ENCODE results near the gene MAGEA10. TPM values are rescaled to one million over a fixed set of nuclear protein-coding genes. Genes with fewer than 3 reads are reported as not detected.
"Not testable (repeated sequence)": the region's sequence is repeated elsewhere in the genome, so short reads cannot be mapped to it uniquely, and the experiment has no call there.

The MAGEA10 gene
- not detected in 2 replicates for total RNA-seq
- not detected in 2 replicates for polyA plus RNA-seq

DNA sequence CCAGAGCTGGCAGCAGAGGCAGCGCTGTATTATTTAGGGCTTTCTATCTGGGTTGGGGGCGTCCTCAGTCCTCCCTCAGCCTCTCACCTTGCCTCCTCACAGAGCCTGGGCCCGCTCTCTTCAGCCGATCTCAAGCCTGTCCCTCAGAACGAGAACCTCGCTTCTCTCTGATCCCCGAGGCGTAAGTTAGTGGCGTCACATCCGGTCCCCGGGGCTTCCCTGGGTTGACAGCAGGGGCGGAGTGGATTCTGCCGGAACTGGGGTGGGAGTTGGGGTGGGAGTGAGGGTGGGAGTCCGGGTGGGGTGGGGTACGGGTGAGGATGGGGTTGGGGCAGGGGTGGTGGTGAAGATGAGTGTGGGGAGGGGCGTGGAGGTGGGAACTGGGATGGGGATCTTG, at the start of gene MAGEA10:
TSS of gene MAGEA10 (minus strand) at position 190 of the 397 bp plus-strand sequence. CDS start 2,957 bp downstream, outside the sequence.
- H3K79me2 ChIP-seq, result no peaks in the 10 kb centered on the region
- H3K4me3 ChIP-seq, result no peak within 1 kb of the TSS
- no peak within 1 kb of the TSS for H3K4me2 ChIP-seq
- no peaks in the 10 kb centered on the region for H3K27me3 ChIP-seq
- no peaks in the 10 kb centered on the region for H3K9me3 ChIP-seq (ENCODE audit: low read depth)
- whole genome bisulfite sequencing (ENCODE audit: low lambda C conversion rate, missing lambda C conversion rate), result 86% methylated on average over 15 of the region's 16 CpGs
- DNase-seq (ENCODE audit: low spot score), result no peak
- H3K36me3 ChIP-seq (replicated peaks; ENCODE audit: insufficient read depth, low read depth), result no peaks in the 10 kb centered on the region
- H2AFZ ChIP-seq, result no peak within 1 kb of the TSS
- H3K9me2 ChIP-seq (replicated peaks; ENCODE audit: insufficient read depth), result no peaks in the 10 kb centered on the region
- H3K4me1 ChIP-seq (ENCODE audit: insufficient read depth), result no peaks in the 10 kb centered on the region
- no peaks in the 10 kb centered on the region for H4K20me1 ChIP-seq (ENCODE audit: insufficient read depth, poor library complexity, severe bottlenecking)
- TF ChIP-seq EZH2phosphoT487 (IDR thresholded peaks at IDR 0.05; ENCODE audit: low read depth, severe bottlenecking, unreplicated experiment) (no peak), EZH2 (IDR thresholded peaks at IDR 0.05; ENCODE audit: borderline replicate concordance) (no peak)
- TF ChIP-seq, protein P1, sequence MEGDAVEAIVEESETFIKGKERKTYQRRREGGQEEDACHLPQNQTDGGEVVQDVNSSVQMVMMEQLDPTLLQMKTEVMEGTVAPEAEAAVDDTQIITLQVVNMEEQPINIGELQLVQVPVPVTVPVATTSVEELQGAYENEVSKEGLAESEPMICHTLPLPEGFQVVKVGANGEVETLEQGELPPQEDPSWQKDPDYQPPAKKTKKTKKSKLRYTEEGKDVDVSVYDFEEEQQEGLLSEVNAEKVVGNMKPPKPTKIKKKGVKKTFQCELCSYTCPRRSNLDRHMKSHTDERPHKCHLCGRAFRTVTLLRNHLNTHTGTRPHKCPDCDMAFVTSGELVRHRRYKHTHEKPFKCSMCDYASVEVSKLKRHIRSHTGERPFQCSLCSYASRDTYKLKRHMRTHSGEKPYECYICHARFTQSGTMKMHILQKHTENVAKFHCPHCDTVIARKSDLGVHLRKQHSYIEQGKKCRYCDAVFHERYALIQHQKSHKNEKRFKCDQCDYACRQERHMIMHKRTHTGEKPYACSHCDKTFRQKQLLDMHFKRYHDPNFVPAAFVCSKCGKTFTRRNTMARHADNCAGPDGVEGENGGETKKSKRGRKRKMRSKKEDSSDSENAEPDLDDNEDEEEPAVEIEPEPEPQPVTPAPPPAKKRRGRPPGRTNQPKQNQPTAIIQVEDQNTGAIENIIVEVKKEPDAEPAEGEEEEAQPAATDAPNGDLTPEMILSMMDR (IDR thresholded peaks at IDR 0.05; ENCODE audit: poor library complexity), result no peak
- H3K27ac ChIP-seq, result no peak within 1 kb of the TSS

DNA sequence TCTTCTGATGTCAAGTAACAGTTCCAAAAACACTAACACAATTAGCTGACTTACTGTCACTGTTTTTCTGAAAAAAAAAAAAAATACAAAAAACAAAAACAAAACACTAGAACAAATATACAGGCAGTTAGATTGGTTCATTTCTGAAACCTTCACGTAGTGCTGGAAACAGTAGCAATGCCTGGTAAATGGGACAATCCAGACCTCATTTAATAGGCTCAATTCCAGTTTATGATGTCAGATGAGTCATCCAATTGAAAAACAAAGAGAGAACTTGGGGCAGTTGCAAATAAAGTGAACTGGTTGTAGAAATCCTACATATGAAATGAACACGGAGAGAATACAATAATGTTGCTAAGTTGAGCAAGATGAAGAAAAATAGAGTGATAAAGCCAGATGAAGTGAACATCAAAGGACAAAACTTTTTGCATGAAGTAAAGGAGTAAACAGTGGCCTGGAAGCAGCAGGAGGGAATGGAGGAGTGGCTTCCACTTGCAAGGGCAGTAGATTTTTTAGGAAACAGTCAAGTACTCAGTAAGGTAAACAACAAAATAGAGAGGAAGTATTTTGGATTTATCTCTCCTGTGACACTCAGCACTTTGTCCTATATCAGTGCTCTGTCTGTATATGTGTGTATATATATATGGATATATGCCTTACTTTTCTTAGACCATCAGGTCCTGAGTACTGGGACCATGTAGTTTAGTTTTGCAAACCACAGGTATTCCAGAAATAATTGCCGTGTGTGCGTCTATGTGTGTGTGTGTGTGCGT, 39.3 kb upstream of the MAGEA10 start:
- H3K27ac ChIP-seq, result no peak overlapping the region
- no peaks in the 10 kb centered on the region for H3K9me3 ChIP-seq (ENCODE audit: low read depth)
- H3K4me1 ChIP-seq (ENCODE audit: insufficient read depth), result no peaks in the 10 kb centered on the region
- no peak overlapping the region for H3K4me3 ChIP-seq
- no peaks in the 10 kb centered on the region for H3K36me3 ChIP-seq (replicated peaks; ENCODE audit: insufficient read depth, low read depth)
- H3K4me2 ChIP-seq, result no peak overlapping the region
- no peaks in the 10 kb centered on the region for H4K20me1 ChIP-seq (ENCODE audit: insufficient read depth, poor library complexity, severe bottlenecking)
- H3K27me3 ChIP-seq, result no peaks in the 10 kb centered on the region
- DNase-seq (ENCODE audit: low spot score), result no peak
- WGBS (ENCODE audit: low lambda C conversion rate, missing lambda C conversion rate), result 83% methylated on average over 5 of the region's 5 CpGs
- TF ChIP-seq, protein P1 (IDR thresholded peaks at IDR 0.05; ENCODE audit: poor library complexity), result no peak
- TF ChIP-seq EZH2 (IDR thresholded peaks at IDR 0.05; ENCODE audit: borderline replicate concordance) (no peak), EZH2phosphoT487 (IDR thresholded peaks at IDR 0.05; ENCODE audit: low read depth, severe bottlenecking, unreplicated experiment) (no peak)
- no peaks in the 10 kb centered on the region for H3K9me2 ChIP-seq (replicated peaks; ENCODE audit: insufficient read depth)
- H3K79me2 ChIP-seq, result no peaks in the 10 kb centered on the region
- no peak overlapping the region for H2AFZ ChIP-seq

DNA sequence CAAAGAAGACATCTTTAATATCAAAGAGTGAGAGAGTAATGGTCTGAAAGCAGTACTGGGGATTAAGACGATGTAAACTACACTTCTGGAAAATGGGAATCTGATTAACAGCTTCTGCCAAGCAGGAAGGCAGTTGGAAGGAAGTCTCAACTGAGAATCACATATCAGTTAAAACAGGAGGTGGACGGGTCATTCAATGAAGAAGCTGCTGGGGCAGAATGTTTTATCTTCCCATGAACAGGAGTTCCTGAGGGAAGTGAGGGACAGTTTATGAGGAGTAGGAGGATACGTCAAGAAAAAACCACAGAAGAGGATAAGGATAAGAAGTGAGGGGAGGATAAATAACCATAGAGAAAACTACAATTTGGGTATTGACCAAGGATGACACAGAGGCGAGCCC, 38.7 kb upstream of the MAGEA10 start:
- Histone ChIP-seq H3K4me1 (ENCODE audit: insufficient read depth) (no peaks in the 10 kb centered on the region), H3K36me3 (replicated peaks; ENCODE audit: insufficient read depth, low read depth) (no peaks in the 10 kb centered on the region), H2AFZ (no peak overlapping the region), H3K79me2 (no peaks in the 10 kb centered on the region), H3K4me2 (no peak overlapping the region), H3K9me3 (ENCODE audit: low read depth) (no peaks in the 10 kb centered on the region), H3K27ac (no peak overlapping the region), H4K20me1 (ENCODE audit: insufficient read depth, poor library complexity, severe bottlenecking) (no peaks in the 10 kb centered on the region), H3K9me2 (replicated peaks; ENCODE audit: insufficient read depth) (no peaks in the 10 kb centered on the region), H3K27me3 (no peaks in the 10 kb centered on the region), H3K4me3 (no peak overlapping the region)
- DNase-seq (ENCODE audit: low spot score), result no peak
- TF ChIP-seq, protein P1 (IDR thresholded peaks at IDR 0.05; ENCODE audit: poor library complexity), result no peak
- TF ChIP-seq EZH2phosphoT487 (IDR thresholded peaks at IDR 0.05; ENCODE audit: low read depth, severe bottlenecking, unreplicated experiment) (no peak), EZH2 (IDR thresholded peaks at IDR 0.05; ENCODE audit: borderline replicate concordance) (no peak)
- 59% methylated on average over 4 of the region's 4 CpGs for WGBS (ENCODE audit: low lambda C conversion rate, missing lambda C conversion rate)

DNA sequence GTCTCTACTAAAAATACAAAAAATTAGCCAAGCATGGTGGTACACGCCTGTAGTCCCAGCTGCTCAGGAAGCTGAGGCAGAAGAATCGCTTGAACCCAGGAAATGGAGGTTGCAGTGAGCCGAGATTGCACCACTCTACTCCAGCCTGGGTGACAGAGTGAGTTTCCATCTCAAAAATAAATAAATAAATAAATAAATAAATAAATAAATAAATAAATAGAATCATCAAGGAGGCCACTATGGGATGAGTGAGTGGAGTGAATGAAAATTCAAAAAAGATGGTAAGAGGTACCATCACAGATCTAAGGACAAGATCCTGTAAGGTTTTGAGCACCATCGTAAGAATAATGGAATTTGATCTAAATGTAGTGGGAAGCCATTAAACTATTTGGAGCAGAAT, 37.5 kb upstream of the MAGEA10 start:
- H3K9me2 ChIP-seq (replicated peaks; ENCODE audit: insufficient read depth); DNase-seq (ENCODE audit: low spot score); H3K4me2 ChIP-seq; H3K36me3 ChIP-seq (replicated peaks; ENCODE audit: insufficient read depth, low read depth); H3K79me2 ChIP-seq; H3K4me3 ChIP-seq; H3K27ac ChIP-seq; H3K4me1 ChIP-seq (ENCODE audit: insufficient read depth); H2AFZ ChIP-seq; H3K27me3 ChIP-seq; H4K20me1 ChIP-seq (ENCODE audit: insufficient read depth, poor library complexity, severe bottlenecking); H3K9me3 ChIP-seq (ENCODE audit: low read depth): not testable (repeated sequence)
- 69% methylated on average over 4 of the region's 4 CpGs for whole genome bisulfite sequencing (ENCODE audit: low lambda C conversion rate, missing lambda C conversion rate)

DNA sequence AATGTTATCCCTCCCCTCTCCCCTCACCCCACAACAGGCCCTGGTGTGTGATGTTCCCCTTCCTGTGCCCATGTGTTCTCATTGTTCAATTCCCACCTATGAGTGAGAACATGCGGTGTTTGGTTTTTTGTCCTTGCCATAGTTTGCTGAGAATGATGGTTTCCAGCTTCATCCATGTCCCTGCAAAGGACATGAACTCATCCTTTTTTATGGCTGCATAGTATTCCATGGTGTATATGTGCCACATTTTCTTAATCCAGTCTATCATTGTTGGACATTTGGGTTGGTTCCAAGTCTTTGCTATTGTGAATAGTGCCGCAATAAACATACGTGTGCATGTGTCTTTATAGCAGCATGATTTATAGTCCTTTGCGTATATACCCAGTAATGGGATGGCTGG, 35.5 kb upstream of the MAGEA10 start:
- not testable (repeated sequence) for H3K9me2 ChIP-seq (replicated peaks; ENCODE audit: insufficient read depth); H3K79me2 ChIP-seq; H4K20me1 ChIP-seq (ENCODE audit: insufficient read depth, poor library complexity, severe bottlenecking); H3K36me3 ChIP-seq (replicated peaks; ENCODE audit: insufficient read depth, low read depth); H3K27ac ChIP-seq; H3K27me3 ChIP-seq; H2AFZ ChIP-seq; DNase-seq (ENCODE audit: low spot score); H3K4me2 ChIP-seq; H3K9me3 ChIP-seq (ENCODE audit: low read depth); H3K4me3 ChIP-seq; H3K4me1 ChIP-seq (ENCODE audit: insufficient read depth)
- WGBS (ENCODE audit: low lambda C conversion rate, missing lambda C conversion rate), result 86% methylated on average over 2 of the region's 4 CpGs
